GM19372 (cell line): ENCODE measurements around the gene ZNF185.

Experiments
- ATAC-seq: cut with Tn5 transposase; IDR thresholded peaks from one replicate; pipeline ENCODE4 v1.9.1; 2021; ENCODE audit warnings: mild to moderate bottlenecking, low read depth, moderate library complexity; ENCODE audit not compliant: unreplicated experiment

ZNF185 gene

DNA sequence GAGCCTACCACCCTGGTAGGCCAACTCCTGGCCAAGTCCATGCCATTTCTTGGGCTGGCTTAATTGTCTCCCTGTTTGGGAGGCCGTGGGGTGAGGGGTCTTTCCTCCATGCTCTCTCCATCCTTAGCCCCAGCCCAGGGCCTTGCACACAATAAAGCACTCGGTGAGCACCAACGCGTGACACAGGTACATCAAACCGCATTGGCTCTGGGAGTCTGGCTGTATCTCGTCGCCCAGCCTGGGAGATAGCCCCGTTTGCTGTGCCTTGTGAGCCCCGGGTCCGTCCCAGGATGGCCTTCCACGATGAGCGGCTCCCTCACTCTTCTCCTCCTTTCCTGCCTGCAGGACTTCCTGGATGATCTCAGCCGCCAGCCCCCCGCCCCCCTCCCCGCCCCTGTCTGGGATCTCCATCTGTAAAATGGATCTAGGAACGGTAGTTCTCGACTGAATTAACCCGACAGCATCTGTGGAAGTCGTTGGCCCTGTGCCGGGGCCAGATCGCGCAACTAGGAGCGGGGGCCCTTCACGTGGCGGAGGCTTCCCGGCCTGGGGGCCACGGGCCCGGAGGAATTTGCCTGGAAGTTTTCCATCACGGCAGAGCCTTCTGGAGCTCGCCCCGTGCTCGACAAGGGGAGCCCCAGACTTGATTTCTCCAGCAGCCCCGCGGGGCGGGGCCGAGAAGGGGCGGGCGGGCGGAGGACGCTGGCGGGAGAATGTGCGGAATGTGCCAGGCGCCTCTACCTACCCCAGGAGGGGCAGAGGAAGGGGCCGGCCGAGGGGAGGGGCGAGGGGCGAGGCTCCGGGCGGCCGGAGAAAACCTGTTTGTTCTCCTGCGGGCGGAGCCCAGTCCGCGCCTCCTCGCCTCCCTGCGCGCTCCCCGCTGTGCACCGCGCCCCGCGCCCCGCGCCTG lies at the start of gene ZNF185:
ZNF185 (plus strand) TSS at position 846 of the 910 bp plus-strand sequence. CDS start 16,423 bp downstream, outside the sequence.
- ATAC-seq = no peak

DNA sequence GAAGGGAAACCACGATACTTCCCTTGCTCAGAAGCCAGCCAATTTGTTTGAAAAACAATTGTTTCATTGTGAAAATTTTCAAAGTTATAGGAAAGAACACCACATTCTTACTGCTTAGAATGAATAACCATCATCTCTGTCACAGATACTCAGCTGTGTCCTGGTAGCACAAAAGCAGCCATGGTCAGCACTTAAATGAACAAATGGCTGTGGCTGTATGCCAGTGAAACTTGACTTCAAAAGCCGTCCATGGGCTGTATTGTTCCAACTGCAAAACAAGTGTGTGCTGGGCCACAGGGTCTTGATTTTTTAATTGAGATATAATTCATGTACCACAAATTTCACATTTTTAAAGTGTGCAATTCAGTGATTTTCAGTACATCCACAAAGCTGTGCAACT lies 47.4 kb upstream of the ZNF185 start:
- ATAC-seq = no peak

DNA sequence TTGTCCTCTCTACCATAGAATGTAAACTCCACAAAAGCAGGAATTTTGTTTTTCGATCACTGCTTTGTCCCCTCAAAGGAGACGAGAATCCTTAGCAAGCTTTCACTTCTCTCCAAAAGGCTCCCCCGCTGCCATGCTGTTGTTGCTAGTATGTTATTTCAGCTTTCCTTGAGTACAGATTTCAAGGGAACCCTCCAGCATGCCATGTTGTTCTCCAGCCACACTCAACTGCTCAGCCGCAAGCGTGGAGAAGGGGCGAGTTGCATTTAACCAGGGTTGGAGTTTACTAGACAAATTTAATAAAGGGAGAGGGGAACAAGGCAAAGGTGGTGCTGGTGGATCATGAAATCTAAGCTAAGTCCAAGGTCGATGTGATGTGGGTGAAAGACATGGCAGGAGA lies 43.9 kb upstream of the ZNF185 start:
- no peak for ATAC-seq

DNA sequence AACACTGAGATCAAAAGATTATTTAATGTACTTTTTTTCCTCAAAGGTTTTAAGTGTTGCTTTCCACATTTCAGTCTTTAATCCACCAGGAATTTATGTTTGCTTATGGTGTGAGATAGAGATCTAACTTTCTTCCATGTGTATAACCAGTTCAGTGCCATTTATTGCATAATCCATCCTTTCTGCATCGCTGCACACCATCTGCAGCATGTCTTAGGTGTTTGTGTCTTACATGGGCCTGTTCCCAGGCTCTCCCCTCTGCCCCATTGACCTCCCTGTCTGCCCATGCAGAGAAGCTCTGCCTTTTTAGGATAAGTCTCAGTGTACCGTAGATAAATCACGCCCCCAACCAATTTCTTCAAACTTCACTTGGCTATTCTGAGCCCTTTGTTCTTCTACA lies 36.8 kb upstream of the ZNF185 start:
- ATAC-seq = no peak

DNA sequence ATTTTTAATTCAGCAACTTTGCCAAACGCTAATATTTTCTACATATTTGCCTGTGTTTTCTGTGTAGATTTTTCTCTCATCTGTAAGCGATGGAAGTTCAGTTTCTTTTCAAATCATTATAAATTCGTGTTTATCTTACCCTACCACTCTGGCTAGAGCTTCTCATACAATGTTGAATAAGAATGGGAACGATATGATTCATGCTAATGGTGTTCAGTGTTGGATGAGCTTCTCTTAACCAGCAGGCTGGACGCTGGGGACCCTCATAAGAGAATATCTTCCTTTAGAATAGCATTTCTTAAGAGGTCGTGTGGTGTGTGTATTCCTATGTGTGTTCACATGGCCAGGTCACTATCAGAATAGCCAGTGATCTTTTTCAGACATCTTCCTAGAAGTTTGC lies 36.0 kb upstream of the ZNF185 start:
- ATAC-seq = no peak

DNA sequence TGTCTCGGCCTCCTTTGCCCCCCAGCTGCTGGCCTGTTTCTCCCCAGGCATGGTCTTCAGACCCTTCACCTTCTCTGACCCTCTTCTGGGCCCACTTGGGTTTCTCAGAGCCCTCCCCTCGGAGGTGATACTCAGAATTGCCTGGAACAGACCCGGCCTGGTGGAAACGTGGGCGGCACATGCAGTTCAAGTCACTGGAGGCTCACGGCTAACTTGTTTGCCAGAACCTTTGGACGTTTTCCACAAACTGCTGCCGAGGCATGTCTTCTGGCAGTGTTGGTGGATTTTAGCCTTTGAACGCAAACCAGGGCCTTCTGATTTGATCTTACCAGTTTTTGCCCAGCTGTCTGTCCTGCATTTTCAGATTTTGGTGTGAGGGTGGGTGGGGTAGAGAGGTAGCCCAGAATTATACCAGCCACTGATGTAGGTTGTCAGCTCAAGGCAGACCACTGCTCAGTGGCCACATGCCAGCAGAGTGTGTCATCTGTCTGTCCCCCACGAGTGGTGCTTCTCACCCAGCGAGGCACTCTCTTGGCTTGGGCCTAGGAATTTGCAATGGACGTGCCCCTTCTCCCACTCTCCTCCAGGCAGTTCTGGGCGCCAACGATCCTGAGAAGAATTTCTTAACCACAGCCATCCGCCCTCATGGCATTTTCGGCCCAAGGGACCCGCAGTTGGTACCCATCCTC lies 32.5 kb upstream of the ZNF185 start:
- no peak for ATAC-seq

DNA sequence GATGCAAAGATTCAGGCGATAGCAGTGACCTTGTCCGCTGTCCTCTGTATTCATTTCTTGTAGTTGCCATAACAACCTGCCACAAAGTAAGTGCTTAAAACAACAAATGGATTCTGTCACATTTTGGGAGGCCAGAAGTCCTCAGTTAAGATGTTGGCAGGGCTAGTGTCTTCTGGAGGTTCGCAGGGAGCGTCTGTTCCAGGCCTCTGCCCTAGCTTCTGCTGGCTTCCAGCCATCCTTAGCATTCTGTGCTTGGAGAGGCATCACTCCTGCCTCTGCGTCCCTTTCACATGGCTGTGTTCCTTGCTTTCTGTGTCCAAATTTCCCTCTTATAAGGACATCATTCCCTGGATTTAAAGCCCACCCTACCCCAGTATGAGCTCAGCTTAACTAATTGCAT lies 31.5 kb upstream of the ZNF185 start:
- no peak for ATAC-seq

DNA sequence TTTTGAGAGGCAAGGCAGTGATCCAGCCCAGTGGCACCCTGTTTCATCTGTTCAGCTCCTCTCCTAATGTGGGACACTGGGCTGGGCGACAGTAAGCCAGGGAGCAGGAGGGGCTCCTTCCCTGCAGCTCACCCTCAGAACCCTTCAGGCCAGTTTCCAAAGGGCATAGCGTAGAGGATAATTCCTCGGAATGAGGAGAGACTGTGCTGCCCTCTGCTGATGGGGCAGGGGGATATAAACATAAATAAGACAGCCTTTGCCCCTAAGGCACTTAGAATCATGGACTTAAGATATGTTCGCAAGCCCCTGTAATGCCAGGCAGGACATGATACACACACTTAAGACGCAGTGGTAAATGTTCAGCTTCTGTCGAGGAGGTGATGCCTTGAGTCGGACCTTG lies 27.9 kb upstream of the ZNF185 start:
- ATAC-seq = no peak

DNA sequence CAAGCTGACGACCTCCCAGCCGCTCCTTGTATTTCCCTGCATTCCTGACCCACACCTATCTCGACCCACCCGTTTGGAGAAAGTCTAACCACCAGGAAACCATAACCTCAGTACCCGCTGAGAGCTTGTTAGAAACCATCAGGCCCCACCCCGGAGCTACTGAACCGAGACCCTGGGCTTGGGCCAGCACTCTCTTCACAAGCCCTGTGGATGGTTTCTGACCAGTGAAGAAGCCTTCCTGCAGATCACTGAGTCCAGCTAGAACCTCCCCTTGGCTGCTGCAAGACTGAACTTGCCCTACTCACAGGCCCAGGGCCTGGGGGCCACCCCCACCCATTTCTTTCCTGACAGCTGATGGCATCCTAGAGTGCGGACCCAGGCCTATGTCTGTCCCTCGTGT lies 26.6 kb upstream of the ZNF185 start:
- no peak for ATAC-seq

DNA sequence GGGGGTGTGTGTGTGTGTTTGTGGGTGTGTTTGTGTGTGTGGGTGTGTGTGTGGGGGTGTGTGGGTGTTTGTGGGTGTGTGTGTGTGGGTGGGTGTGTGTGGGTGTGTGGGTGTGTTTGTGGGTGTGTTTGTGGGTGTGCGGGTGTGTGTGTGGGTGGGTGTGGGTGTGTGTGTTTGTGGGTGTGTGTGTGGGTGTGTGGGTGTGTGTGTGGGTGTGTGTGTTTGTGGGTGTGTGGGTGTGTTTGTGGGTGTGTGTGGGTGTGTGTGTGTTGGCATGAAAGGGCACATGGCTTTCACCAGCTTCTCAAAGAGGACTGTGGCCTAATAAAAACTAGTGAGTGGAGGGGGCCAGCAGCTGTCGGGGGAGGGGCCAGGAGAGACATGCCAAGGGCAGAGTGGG lies 25.3 kb upstream of the ZNF185 start:
- ATAC-seq = no peak

DNA sequence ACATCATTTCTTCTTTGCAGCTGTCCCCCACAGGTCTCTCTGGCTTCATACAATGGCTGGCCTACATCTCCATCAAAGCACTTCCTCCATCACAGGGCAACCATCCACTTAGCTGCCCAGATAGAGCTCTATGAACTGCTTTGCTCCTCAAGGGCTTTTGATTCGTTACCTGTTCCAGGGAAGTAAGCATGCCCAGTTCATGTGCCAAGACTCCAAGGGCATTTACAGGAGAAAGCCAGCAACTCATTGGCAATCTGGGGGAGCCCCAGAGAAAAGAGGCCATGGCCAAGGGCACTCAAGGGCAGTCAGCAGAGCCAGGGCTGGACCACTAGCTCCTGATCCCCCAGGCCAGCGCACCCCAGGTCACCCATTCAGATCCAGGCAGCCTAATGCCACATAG lies 24.5 kb upstream of the ZNF185 start:
- no peak for ATAC-seq

DNA sequence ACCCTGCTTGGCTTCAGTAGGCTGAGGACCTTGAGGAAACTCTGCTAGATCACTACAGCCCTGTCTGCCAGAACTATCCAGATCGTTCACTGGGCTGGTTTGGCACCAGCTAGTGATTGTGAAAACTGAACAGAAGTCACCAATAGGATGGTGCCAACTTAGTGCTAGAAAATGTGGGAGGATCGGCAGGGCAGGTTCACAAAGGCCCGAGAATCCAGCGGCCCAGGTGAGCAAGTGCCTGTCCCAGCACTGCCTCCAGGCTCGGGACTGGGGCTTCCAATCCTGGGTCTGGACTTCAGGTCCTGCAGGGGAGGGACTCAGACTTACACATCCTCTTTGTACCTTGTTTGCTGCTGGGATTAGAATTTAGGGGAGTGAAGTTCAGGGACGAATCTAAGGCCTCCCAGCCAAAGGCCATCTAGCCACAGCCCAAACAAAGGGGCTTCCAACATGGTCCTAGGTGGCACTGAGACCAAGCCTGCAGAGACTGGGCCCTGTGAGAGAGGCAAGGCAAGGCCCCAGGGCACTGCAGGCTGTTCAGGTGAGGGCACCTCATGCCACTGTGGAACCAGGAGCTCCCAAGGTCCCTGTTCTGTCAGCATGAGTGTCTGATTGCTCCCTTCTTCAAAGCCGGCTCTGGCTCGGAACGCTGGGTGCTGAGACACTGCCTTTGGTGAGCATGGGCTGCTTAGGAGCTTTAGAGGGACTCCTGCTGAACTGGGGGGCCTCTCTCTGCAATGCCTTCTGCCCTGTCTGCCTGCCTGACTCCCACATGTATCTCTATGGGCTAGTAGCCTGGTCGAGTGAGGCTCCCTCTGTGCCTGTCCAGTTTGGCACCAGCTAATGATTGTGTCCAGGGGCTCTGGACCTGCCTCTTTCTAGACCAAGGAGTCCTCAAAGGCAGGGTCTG lies 20.7 kb upstream of the ZNF185 start:
- no peak for ATAC-seq

DNA sequence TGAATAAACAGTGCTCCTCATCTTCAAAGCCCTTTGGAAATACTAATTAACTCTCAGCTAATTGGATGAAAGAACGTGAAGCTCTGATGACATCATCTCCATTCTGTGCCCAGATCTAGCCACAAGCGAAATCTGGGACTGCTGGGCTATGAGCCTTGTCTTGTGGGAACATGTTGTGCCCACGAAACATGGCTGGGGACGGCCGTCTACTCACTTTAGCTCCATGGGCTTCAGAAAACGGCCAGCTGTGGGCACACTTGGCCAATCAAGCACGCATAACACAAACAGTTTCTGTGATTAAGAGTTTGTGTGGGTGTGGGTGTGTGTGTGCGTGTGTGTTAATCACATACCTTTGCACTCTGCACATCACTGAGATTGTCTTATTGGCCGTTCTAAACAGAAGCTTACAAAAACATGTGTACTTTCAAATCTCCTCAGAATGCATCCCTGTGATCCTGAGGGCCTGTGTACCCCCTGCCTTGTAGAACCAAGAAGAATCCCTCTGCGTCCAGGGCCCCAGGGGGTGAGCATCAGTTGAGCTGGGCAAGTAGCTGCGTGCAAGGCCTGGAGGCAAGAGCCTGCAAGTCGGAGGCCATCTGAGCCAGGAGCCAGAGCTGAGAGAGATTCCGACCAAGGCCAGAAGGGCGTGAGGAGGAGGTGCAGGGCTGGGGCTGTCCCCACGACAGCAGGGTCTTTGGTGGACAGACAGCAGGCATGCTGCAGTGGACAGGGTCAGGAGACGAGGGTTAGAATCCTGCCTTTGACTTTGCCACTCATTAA lies 18.7 kb upstream of the ZNF185 start:
- no peak for ATAC-seq

DNA sequence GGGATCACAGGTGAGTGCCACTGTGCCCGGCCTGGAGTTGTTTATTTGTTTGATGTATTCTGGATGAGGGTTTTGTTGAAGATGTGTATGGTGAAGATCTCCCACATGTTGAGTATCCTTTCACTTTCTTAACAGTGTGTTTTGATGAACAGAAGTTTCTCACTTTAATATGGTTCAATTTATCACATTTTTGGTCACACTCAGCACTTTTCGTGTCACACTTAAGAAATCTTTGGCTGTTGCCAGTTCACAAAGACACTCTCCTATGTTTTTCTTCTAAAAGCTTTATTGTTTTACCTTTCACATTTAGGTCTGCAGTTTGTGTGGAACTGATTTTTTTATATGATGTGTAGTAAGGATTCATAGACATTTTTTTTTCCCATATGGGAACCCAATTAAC lies 16.6 kb upstream of the ZNF185 start:
- no peak for ATAC-seq

DNA sequence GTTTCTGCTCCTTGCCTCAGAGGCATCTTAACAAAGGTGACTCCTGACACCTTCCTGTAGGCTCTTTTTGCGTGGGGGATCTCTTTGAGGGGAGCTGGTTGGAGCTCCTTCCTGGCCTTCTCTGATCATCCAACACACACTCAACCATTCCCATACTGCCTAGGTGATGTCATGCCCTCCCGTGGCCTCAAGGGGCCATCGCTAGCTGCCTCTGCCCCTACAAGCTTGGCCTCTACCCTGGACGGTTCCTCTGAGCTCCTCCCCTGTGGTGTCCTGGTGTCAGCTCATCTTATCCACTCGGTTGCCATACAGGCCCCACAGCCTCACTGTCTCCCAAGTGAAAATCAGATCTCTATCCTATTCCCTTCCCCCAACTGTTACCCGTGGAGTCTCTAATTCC lies 13.7 kb upstream of the ZNF185 start:
- no peak for ATAC-seq

DNA sequence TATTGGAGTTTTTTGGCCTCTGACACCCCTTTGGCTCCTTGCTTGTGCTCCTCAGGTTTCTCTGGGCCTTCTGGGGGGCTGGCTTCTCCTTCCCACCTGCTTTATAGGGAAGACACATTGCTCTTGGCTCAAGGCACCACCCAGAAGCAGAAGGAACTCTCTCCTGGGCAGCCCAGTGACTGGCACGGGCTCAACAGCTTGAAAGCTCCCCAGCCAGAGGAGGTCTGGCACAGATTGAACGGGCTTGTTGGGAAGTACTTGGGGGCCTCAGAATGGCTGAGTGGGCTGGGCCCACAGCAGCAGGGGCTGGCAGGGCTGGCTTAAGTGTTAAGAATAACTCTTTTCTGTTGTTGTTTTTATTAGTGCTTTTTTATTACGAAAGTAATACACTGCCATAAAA lies 11.2 kb upstream of the ZNF185 start:
- ATAC-seq = no peak

DNA sequence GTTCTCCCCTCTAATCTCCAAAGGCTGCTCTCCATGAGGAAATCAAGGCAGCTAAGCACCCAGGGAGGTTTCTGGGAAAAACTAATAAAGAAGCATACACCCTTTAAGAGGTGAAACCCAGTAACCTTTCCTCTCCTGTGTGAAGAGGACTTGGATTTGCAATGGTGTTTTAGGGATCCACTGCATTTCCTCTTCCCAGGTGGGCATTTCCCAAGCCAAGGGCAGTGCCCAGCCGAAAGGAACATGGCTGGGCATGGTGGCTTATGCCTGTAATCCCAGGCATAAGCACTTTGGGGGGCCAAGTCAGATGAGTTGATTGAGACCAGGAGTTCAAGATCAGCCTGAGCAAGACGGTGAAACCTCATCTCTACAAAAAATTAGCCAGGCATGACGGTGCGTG lies 5.4 kb upstream of the ZNF185 start:
- no peak for ATAC-seq

DNA sequence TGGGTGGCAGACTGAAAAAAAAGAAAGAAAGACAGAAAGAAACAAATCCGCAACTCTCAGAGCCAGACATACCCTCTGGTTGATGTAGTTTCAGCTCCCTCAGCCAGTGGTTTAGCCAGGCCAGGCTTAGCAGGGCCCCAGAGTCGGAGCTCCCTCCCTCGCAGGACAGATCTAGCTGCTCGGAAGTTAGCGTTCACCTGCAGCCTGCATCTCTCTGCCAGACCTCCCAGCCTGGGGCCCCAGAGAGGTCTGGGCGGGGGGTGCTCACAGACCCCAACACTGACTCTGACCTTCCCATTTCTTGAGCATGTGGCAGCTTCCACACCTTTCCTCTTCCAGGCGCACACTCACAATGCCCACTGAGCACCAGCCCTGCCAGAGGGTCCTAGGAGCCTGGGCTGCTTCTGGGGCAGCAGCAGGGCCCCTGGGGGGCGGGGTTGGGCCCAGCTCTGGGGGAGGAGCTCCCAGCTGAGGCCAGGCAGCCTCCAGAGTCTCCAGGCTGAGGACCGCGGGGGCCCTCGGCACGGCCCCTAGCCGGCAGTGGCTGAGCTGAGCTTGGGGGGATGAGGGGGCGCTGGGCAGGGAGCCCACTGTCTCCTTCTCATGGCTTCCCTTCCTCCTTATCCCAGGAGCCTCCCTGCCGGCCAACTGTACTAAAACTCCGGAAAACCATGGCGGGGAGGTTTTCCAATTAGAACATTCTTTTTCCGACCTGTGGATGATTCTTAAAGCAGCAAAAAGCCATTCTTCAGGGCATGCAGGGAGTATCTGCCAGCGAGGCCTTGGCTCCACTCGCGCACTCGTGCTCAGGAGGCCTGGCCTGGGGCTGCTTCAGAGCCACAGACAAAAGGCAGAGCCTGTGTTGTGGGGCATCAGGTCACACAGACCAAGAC lies 4.6 kb upstream of the ZNF185 start:
- ATAC-seq = no peak

DNA sequence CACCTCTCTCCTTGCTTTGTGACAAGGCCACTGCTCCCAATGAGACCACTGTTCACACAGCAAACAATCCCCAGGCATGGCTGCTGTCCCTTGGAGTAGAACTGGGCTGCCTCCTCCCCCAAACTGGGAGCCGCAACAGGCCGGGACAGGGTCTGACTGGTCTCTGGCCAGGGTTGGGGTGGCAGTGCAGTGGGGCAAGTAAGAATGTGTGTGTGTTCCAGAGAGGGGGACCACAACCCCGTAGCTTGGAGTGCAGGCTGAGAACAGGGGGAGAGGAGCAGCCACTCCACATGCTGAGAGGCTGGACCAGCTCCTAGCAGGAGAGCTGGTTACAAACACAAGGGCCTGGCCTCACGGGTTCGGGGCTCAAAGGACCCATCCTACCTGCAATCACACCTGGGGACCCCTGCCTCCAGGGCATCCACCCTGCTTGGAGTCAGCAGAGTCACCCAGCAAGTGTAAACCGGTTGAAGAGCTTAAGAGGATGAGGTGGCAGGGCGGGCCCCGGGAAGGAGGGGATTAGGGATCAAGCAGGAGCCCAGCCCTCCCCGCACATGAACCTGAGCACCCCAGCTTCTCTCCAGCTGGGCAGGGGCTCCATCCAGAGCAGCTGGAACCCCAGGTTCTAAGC lies 3.8 kb upstream of the ZNF185 start:
- no peak for ATAC-seq
